NCI-H2107 treated with DMSO at 0.1 percent for 48 hours (cell line): ENCODE data around the gene IPO8.
"Not testable (repeated sequence)": the region's sequence is repeated elsewhere in the genome, so short reads cannot be mapped to it uniquely, and the experiment has no call there.

Experiments
- DNase-seq: peaks from one replicate; lab custom pipeline; 2025; ENCODE audit not compliant: unreplicated experiment; lab: John Stamatoyannopoulos, UW

The IPO8 gene

GRCh38 chr12:30691122-30691879 lies 4.4 kb downstream of the IPO8 start:
- peak; percentile 53 for DNase-seq

GRCh38 chr12:30687265-30687986 lies 8.2 kb downstream of the IPO8 start:
- no peak for DNase-seq

DNA sequence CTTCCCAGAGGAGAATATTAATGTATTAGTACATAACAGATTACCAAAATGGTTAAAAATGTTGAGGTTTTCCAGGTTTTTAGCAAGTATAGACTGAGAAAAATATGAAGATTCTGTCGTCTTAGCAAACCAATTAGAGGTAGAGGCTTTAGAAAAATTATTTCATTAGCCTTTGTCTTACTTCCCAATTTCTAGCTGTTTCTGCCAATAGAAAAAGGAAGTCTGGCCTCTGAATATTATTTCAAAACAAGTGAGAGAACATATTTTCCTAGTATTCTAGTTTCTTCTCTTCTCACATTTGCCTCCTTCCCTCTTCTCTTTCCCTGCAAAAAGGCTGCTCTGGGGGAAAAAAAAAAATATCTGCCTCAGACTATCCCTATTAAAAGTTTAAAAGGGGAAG lies 16.4 kb downstream of the IPO8 start:
- no peak for DNase-seq

GRCh38 chr12:30678221-30678620 lies 17.4 kb downstream of the IPO8 start:
- no peak for DNase-seq

- no peak for DNase-seq
Observed at GRCh38 chr12:30661210-30661609, 34.5 kb downstream of the IPO8 start.

GRCh38 chr12:30652034-30652696 lies 43.5 kb downstream of the IPO8 start:
- DNase-seq = no peak

DNA sequence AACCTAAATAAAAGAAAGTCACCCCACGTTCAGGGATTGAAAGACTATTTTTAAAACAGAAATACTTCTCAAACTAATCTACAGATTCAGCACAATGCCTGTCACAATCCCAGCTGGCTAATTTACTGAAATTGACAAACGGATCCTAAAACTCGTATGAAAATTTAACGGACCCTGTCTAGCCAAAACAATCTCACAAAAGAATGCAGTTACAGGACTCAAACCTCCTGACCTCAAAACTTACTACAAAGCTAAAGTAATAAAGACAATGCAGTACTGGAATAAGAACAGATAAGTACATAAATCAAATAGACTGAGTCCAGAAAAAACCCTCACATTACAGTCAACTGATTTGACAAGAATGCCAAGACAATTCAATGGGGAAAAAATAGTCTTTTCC lies 48.8 kb downstream of the IPO8 start:
- no peak for DNase-seq

DNA sequence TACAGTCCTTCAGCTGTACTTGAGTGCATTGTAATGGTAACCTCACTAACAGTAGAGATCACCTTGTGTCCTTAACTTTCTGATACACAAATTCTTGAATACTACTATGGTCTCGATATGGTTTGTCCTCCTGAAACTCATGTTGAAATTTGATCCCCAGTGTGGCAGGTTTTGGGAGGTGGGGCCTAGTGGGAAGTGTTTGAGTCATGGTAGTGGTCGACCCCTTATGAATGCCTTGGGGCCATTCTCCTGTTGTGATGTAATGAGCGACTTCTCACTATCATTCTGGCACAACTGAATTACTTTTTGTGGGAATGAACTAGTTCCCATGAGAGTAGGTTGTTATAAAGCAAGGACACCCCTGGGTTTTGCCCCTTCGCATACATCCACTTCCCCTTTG lies 52.3 kb downstream of the IPO8 start:
- no peak for DNase-seq

DNA sequence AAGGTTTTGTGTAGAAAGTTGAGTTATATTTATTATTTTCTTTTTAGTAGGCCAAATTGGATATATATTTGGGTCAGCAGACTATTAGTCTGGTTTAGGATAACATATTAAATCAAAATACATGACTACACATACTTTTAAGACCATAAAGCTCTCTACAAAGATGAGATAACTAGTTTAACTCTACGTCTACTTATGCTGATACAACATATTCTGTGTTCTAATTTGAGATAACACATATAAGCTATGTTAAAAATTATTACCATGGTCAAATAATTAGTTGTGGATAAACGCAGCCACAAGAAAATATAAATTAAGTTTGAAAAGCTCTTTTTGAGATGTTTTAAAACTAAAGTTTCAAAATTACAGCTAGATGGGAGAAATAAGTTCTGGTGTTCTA lies 55.3 kb downstream of the IPO8 start:
- no peak for DNase-seq

GRCh38 chr12:30635385-30635784 lies 60.3 kb downstream of the IPO8 start:
- DNase-seq = no peak

DNA sequence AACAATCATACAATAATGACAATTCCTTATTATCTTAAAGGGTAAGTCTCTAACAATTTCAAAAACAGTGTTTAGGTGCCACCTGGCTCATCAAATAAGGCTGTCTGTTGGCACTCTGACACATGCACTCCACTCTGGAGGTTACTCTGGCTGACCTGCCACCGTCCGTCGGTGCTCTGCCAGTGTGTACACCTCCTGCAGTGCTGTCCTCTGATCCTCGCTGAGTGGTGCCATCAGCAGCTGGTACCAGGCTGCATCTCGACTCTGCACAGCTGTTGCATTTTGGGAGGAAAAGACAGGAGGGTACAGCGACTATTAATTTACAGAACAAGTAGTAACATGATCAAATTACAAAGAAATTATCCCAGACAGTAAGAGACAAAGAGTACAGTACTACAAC lies 63.9 kb downstream of the IPO8 start:
- peak; percentile 58 for DNase-seq

DNA sequence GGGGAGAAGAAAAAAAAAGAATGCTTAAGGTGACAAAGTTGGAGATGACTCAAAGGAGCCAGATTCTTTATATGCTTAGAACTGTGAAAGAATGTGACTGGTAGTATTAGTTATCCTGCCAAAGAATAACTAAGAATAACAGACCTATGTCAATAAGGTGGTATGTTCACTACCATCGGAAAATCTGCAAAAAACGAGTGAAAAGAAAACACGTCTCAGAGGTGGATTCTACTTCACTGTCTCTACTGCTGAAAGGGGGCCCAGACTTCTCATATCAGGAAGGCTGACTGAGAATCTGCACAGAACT lies 64.7 kb downstream of the IPO8 start:
- DNase-seq = no peak

DNA sequence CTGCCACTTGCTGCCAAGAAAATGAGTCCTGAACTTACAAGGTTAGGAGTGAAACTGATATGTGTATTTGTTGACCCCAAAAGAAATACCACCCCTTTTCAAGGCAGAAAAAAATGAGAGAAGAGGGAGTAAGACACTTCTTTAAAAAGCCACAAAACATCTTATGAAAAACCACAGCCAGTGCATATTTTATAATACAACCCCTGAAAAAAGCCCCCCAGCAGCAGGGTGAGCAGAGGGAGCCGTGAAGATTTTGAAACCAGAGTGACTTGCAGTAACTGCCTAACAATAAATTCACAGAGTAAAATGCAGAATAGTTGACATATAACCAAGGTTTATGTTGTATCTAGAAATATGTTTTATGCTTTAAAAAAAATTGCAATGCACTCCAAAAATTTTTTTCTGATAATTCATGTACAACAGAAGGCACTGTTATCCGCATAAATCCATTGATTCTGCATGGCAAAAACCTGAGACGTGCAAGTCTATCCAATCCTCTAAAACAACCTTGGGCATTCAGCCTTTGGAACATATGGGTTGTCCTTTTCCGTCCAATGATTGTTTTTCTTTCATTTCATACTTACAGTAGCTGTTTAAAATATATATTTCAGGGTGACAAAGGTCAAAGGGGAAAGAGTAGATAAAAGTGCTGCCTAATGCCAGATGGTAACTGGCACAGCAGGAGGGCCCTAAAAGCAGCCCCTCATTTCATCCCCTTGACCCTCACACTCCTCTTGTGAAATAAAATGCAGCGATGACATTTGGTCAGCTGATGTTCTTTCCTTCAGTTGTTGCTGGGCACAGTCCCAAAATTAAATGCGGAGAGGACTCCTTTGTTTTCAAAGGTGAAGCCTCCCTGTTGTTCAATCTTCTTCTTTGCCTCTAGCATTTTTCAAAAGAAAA lies 65.3 kb downstream of the IPO8 start:
- DNase-seq = no peak

DNA sequence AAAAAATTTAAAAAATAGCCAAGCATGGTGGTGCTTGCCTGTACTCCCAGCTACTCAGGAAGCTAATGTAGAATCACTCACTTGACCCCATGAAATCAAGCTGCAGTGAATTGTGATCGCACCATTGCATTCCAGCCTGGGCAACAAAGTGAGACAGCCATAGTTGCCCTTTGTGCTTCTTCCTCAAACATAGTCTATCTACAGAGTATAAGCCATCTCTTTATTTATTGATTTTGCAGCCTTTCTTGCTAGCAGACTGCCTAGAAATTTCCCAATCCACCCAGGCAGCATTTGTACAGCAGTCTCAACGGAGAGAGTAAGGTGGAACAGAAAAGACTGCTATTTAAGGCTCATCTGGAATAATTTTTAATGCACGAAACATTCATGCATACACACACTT lies 68.8 kb downstream of the IPO8 start:
- DNase-seq = no peak

GRCh38 chr12:30624009-30624408 lies 71.7 kb downstream of the IPO8 start:
- DNase-seq = no peak

GRCh38 chr12:30622509-30622908 lies 73.2 kb downstream of the IPO8 start:
- no peak for DNase-seq

DNA sequence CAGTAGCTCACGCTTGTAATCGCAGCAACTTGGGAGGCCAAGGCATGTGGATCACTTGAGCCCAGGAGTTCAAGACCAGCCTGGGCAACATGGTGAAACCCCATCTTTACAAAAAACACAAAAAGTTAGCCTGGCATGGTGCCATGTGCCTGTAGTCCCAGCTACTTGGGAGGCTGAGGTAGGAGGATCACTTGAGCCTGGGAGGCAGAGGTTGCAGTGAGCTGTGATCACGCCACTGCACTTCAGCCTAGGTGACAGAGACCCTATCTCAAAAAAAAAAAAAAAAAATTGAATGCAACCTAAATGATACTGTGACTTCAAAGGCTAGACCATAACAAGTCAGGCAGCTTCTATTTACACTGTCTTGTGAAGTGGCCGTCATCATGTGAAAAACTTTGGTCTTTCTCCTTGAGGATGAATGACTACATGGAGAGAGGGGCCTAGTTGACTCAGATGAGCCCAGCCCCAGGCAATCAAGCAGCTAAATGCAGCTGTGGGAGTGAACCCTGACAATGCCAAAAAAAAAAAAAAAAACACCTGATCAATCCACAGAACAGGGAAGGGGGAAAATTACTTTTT lies 73.9 kb downstream of the IPO8 start:
- not testable (repeated sequence) for DNase-seq

GRCh38 chr12:30617346-30618016 lies 78.2 kb downstream of the IPO8 start:
- no peak for DNase-seq

DNA sequence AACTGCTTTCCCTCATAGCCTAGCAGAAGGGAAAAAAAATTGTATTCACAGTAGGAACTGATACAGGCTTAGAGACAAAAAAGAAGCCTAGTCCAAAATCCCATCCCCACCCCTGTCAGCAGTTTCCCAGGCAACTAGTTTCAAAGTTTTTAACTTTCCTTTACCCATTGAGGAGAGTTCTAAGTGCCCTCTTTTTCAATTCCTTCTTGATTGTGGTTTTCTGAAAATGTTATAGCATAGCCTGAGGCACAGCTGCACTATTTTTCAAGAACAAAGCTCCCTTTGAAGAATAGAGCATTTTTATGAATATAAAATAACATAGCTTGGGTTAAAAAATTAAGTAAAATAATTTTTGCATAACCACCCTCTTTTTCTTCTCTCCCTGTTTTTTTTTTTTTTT lies 81.6 kb downstream of the IPO8 start:
- DNase-seq = no peak

DNA sequence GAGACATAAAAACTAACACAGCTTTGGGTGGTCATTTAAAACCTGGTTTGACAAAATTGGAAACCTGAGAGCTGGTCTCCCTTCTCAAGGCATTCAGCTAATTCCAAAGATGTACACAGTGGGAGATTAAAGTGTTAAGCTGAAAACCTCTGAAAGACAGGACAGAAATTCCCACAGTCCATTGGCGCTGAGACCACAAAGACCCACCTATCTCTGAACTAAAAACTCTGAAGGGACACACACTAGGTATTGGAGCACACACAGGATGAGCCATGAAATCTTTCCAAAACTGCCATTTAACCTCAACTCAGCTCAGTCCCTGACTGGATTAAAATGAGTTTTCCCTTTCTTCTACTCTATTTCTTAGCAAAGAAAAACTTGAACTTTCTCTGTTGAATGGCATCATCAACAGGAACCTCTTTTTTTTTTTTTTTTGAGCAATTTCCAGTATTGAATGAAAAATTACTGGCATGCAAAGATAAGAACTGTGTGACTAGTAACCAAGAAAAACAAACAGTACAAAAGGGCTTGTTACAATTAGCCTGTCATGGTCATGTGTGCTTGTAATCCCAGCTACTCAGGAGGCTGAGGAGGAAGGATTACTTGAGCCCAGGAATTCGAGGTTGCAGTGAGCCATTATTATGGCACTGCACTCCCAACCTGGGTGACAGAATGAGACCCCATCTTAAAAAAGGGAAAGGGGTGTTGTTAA lies 82.4 kb downstream of the IPO8 start:
- DNase-seq = no peak
